ENCODE measurements around the gene KY.
"Not testable (repeated sequence)": the region's sequence is repeated elsewhere in the genome, so short reads cannot be mapped to it uniquely, and the experiment has no call there.

Gene KY

DNA sequence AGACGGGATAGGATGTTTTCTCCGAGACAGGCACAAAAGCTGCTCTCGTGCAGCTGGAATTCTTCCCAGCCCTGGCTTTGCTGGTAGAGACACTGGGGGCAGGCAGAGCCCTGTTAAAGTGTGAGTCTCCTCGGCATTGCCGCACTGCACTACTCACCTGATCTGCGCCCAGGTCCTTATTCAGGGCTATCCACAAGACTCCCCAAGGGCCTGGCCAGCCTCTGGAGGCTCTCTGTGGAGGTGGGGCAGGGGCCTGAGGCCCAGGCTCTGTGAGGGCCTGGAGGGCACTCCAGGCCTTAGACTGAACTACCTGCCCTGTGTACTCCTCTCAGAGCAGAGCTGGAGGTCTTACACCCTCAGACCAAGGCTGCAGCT is 48.4 kb downstream of the KY start:
- no peak for DNase-seq (ENCODE audit: low read depth in 2 of 2)

DNA sequence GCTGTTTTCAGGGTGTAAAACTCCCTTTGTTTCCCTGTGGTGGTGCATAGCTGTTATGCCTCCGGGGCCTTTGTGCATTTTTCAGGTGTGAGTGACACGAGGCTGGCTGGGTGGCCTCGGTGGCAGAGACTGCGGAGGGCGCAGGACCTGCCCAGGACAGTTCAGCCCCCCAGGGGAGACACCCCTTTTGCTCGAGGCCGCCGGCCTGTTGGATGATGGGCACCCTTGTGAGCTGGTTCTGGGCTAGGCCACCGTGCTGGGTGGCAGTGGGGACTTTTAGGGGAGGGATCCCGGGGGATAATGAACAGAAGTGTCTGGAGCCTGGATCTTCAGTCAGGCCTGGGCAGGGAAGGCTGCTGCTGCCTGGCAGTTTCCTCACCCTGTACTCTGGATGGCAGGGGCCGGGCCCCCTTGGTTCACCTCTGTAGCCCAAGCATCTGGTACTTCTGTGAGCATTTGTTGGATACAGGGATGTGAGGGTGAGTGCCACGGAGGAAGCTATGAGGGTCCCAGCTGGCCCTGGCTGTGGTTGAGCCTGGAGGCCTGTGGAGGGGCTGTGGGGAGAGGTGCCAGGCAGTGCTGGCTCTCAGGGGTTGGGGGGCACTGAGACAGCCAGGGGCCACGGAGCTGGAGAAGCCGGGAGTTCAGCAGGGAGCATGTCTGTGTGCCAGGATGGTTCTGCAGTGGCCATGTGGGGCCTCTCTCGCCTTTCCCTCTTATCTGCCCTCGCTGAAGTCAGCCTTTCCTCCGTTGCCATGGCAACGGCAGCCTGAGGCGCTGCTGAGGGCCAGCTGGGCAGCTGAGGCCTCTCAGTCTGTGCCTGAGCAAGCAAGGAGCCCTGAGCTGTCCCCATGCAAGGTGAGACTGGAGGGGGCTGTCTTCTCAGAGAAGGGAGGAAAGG is 49.0 kb downstream of the KY start:
- no peak for DNase-seq (ENCODE audit: low read depth in 2 of 2)

DNA sequence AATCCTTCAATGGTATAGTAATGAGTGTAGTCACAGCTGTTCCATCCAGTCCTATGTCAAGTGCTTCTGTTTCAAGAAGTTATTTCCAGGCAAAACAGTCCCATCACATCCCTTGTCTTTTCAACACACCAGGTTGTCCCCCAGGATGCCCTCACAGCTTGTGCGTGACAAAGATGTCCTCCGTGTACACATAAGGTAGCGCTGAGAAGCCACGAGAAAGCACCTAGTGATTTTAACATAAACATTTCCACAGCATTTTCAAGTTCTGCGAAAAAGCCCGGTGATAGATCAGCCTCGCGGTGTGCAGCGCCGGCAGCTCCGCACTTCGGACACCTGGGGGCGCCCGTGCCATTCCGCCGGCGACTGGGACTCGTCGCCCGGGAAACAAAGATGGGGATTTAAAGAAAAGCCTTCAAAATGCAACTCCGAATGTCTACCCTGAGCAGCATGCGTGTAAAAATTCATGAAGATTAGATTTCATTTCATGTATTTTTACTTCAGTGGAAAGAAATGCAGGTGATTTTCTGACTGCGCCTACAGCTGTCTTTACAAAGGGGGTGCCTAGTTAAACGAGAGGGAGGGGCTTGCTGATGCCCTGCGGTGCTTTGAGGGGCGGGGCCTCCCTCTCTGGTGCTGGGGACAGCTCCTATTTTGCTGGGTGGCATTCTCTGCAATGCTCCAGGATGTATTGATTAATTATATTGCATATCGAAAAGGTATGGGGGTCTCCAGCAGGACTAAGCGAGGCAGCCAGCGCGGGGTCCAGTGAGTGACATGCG is 49.9 kb downstream of the KY start:
- DNase-seq (ENCODE audit: low read depth in 2 of 2) = peak; percentile 56 to 69

DNA sequence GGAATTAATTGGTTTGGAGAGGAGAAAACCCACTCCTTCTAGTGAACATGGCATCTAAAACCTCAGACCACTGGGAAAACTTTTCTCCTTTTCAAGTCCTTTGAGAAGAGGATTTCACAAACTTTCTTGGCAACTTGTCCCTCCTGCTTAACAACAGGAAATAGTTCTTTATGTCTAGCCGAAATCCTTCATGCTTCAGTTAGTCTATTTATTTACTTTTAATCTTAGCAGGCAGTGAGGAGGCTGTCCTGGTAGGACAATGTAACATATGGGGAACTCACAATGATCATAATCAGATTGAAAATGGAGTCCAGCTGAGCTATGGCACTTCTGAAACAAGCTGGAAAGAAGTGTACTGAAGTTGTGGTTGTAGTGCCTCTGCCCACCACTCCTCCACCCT is 50.6 kb downstream of the KY start:
- no peak for DNase-seq (ENCODE audit: low read depth in 2 of 2)

DNA sequence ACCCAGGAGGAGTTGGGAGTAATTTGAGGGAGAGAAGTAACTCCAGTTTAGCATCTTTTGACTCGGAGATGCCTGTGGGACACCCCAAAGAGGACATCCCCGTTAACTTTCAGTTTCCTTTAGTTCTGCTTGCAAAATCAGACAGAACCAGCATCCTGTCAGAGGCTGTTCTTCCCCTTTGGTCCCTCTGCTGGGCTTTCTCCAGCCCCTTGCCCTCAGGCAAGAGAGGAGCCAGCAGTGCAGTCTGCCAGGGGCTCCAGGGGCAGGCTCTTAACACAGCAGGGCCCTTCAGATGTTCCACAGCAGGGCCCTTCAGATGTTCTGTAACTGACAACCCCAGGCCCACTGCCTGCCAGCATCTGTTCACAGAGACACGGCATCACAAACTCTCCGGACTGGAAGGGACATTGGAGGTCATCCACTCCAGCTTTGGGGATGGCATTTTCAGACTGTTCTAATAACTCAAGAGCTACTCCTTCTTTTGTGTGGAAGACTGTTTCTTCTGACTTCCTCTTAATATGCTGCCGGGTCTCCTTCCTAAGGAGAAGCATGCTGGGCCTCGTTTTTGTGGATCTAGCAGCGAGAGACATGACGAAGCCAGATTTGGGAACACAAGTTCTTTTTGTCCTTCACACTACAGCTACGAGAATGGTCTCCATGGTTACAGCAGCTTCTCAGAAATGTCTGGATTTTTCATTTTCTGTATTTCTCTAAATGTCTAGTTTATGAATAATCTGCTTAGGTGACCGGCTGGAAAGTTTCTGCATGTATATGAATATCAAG is 51.9 kb downstream of the KY start:
- DNase-seq (ENCODE audit: low read depth in 2 of 2) = no peak

DNA sequence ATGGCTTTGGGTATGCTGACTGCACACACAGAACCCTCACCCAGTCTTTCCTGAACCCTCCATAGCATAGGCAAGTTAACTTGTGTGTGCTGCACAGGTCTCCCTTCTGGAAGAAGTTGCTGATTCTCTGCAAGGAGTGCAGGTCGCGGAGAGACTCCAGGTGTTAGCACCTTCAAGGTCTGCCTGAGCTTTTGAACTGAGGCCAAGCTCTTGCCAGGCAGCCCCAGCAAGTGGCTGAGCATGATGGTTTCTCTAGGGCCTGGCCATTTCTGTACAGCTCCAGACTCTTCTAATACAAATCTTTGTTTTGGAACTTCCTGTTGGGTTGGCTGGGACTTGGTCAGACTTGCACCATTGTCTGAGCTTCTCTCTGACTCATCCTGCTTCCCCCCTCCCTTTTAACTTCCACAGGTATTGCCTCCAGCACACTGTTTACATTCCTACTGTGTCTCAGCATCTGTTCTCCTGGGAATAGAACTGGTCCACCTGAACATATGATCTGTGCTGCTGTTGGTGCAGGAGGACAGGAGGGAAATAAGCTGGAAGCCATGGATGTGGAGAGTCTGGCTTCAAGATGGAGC is 53.3 kb downstream of the KY start:
- DNase-seq (ENCODE audit: low read depth in 2 of 2) = no peak

DNA sequence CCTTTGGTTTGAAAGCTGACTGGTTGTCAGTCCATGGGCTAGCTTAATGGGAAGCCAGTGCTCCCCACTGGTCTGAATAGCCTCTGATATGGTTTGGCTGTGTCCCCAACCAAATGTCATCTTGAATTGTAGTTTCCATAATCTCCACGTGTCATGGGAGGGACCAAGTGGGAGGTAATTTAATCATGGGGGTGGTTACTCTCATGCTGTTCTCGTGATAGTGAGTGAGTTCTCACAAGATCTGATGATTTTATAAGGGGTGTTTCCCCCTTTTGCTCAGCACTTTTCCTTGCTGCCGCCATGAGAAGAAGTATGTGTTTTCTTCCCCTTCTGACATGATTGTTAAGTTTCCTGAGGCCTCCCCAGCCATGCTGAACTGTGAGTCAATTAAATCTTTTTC is 55.8 kb downstream of the KY start:
- not testable (repeated sequence) for DNase-seq (ENCODE audit: low read depth in 2 of 2)

DNA sequence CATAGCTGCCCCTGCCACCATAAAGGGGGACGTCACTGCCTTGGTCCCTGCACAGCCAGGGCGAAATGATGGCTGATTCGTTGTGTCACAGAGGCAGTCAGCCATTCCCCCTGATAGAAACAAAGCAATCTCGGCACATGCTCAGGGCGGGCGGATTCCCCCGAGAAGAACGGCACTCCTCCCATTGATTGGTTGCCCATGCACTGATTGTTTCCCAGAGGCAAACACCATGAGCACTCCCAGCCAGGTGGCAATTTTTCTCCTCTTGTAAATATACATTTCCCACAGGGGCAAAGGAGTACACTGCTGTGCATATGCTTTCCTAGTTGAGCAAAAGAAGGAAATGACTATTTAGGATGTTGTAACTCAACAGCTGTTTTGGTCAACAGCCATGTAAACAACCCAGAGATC is 56.5 kb downstream of the KY start:
- no peak for DNase-seq (ENCODE audit: low read depth in 2 of 2)

DNA sequence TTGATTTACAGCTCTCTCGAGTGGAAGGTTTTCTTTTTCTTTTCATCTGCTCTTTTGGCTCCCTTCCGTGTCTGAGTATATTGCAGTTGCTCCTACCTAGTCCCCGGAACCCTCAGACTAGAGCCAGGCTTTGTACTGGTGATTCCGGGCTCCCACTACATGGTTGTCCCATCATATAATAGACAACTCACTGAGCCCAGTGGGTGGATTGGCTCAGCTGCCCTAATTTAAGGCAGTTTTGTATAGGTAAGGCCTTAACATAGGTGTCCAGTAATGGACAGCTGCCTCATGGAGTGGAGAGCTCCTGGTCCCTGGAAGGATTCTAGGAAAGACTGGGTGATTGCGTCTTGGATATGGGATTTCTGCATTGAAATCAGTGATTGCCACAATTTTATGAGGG is 58.0 kb downstream of the KY start:
- DNase-seq (ENCODE audit: low read depth in 2 of 2) = no peak

DNA sequence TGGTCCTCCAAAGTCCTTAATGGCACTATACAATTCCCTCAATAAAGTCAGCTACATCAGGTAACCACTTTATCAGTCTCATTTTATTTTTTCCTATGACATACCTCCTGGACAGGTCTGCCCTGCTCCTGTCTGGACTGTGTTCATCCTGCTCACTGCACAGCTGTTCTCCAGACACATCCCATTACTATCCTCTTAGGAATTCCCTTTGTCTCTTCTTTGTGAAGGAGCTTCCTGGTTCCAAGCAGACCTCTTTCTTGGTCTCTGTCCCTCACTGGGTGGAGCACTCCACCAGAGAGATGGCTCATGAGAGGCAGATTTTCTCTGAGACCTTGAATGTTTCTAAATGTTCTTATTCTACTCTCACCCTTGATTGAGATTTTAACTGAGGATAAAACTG is 60.1 kb downstream of the KY start:
- DNase-seq (ENCODE audit: low read depth in 2 of 2) = no peak

DNA sequence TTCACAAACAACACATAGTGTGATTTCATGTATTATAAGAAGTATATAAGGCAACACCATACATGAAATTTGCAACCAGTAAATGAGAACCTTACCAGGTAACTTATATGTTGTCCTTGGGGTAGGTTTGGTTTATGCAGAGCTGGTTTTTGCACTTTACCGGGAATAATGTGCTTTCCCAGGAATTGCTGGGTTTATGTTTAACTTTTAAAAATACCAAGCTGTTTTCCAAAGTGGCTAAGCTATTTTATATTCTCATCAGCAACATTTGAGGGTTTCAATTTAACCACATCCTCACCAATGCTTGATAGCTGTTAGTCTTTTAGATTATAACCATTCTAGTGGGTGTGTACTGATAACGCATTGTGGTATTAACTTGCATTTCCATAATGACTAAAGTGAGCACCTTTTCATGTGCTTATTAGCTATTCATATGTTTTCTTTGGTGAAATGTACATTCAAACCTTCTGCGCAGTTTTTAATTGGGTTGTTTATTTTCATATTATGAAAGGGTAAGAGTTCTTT is 71.6 kb downstream of the KY start:
- no peak for DNase-seq (ENCODE audit: low read depth in 2 of 2)

DNA sequence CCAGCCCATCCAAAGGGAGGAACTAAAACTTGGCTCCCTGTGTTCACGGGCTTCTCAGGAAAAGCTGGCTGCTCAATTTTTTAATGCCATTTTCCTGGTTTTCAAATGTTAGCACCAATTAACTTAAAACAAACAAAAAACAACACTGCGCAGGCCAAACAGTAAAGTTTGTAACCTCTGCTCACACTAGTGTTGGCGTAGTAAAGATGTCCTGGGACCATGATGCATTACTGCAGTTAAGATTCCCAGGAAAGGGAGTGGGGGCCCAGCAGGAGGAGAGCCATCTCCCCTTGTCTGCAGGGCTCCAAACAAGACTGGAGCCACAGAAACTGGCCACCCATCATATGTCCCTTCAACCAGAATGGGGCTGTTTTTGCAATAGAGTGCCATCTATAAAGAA is 74.0 kb downstream of the KY start:
- no peak for DNase-seq (ENCODE audit: low read depth in 2 of 2)

DNA sequence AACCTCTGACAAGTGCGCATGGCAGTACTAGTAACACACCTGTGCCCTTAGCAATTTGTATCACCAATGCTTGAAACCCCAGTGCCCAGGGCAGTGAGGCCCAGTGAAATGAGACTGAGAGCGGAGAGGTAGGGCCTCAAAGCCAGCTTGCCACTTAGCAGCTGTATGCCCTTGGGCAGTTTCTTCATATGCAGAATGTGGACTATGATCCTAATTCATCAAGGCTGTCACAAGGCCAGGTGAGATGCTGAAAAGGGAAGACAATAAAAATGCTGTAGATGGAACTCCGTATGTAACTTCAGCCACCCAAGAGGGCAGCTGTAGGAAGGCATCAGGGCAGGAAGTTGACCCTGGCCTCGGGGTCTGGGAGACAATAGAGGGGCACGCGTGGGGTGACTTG is 74.4 kb downstream of the KY start:
- no peak for DNase-seq (ENCODE audit: low read depth in 2 of 2)

DNA sequence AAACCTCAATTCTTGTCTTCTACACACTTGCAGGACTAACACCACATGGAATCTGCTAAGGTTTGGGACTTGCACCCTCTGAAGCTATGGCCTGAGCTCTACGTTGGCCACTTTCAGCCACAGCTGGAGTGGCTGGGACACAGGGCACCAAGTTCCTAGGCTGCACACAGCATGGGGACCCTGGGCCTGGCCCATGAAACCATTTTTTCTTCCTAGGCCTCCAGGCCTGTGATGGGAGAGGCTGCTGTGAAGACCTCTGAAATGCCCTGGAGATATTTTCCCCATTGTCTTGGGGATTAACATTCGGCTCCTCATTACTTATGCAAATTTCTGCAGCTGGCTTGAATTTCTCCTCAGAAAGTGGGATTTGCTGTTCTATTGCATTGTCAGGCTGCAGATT is 80.9 kb downstream of the KY start:
- not testable (repeated sequence) for DNase-seq (ENCODE audit: low read depth in 2 of 2)

DNA sequence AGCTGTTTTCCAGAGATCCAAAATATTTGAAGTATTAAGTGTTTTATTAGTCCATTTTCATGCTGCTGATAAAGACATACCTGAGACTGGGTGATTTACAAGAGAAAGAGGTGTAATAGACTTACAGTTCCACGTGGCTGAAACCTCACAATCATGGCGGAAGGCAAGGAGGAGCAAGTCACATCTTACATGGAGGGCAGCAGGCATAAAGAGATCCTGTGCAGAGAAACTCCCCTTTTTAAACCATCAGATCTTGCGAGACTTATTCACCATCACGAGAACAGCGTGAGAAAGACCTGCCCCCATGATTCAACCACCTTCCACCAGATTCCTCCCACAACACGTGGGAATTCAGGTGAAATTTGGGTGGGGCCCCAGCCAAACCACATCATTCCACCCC is 82.0 kb downstream of the KY start:
- DNase-seq (ENCODE audit: low read depth in 2 of 2) = no peak

DNA sequence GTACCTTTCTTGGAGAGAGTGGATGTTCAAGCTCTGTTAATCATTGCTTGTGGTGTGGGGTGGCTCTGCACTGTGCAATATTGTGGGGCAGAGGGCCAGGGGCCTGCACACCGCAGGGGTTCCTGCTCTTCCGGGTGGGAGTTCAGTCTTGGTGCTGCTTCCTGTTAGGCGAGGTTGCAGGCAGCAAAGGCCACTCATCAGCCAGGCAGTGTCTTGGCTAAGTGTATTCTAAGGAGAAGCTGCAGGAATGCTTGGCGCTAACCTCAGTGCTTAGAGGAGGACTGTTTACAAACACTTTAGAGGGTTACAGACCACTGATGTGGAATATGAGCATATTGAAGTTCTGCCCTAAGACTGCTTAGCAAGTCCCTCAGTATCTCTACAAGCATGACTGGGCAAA is 83.2 kb downstream of the KY start:
- no peak for DNase-seq (ENCODE audit: low read depth in 2 of 2)

DNA sequence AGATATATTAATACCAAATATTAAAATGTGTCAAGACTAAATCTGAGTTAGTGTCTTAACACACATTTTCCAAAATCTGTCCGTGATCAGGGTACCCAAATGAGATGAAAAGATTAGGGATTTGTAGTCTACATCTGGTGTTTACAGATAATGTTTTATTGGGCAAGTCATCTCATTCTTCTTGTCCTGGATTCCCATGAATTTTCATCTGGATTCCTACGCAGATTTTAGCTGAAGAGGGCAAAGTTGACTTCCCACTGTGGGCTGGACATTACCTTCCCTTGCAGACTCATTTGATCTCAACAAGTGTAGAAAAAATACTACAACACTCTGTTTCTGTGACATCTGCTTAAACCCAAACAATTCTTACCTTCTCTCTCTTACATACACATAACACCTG is 85.8 kb downstream of the KY start:
- no peak for DNase-seq (ENCODE audit: low read depth in 2 of 2)

DNA sequence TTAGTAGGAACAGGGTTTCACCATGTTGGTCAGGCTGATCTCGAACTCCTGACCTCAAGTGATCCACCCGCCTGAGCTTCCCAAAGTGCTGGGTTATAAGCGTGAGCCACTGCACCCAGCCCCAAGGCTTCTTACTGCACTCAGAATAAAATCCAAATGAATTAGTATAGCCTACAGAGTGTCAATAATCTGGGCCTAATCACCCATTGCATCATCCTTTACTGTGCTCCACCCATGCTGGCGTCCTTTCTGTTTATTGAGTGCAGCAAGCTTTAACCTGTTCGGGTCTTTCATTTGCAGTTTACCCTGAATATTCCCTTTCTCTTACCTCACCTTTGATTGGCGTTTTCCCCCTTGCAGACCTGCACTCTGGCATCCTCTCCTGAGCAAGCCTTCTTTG is 87.2 kb downstream of the KY start:
- no peak for DNase-seq (ENCODE audit: low read depth in 2 of 2)

DNA sequence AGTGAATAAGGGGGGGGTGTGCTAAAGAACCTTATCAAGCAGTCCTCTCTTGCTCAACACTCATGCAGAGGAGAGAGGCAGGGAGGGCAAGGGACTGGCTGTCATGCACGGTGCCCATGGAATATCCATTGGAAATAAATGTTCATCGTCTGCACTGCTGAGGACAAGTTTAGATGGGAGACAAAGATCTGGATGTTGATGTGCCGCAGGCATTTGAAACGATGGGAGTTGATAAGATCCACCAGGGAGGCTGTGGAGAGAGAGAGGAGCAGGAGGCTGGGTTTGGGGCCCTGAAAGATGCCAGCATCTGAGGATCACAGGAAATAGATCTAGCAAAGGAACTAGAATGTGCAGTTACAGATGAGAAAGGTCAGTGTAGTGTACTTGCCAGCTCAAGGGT is 88.8 kb downstream of the KY start:
- DNase-seq (ENCODE audit: low read depth in 2 of 2) = no peak

DNA sequence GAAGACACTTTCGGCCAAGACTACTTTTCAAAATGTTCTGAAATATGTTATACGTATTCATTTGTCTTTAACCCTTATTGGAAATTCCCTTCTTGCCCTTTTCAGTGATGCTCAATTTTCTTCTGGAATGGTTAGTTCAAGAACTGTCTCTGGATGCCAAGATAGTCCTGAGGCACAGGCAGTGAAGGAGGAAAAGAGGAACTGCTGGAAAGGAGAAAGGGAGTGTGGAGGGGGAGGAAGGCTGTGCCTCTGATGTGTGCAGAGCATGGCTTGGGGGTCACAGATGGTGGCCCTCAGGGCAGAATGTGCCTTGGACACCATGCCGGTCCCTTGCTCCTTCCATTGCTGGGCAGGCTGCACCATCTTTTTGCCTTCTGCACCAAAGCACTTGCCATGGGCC is 91.2 kb downstream of the KY start:
- no peak for DNase-seq (ENCODE audit: low read depth in 2 of 2)
